Large intestine (tissue), 3 donors: ENCODE results near the gene CCDC6. TPM values are rescaled to one million over a fixed set of nuclear protein-coding genes. Genes with fewer than 3 reads are reported as not detected.

Experiments
- DNase-seq, 2 donors: peaks; one replicate each; pipeline versions ENCODE4 v3.0.0 to v3.0.0-alpha.2; 2013
- H3K27ac ChIP-seq: one replicate; pipeline ENCODE4 v1.5.1; 2013; ENCODE audit warnings: low read length
- H3K27me3 ChIP-seq: 2 replicates; pipeline ENCODE4 v1.6.1; 2013; ENCODE audit warnings: low read length; ENCODE audit not compliant: control insufficient read depth, insufficient read depth
- H3K36me3 ChIP-seq: 2 replicates; pipeline ENCODE4 v1.6.1; 2013; ENCODE audit warnings: low read length; ENCODE audit not compliant: control insufficient read depth, insufficient read depth
- H3K4me1 ChIP-seq: one replicate; pipeline ENCODE4 v1.6.1; 2013; ENCODE audit warnings: low read length; ENCODE audit not compliant: control insufficient read depth, insufficient read depth
- H3K4me3 ChIP-seq: one replicate; pipeline ENCODE4 v1.5.1; 2013; ENCODE audit warnings: low read length
- H3K9me3 ChIP-seq: one replicate; pipeline ENCODE4 v1.6.1; 2013; ENCODE audit warnings: mild to moderate bottlenecking, low read depth, low read length, moderate library complexity; ENCODE audit not compliant: control insufficient read depth
- WGBS: methylation state at CpG from one replicate; pipeline ENCODE4 v1.1.5; 2013; ENCODE audit warnings: low lambda C conversion rate; ENCODE audit not compliant: insufficient coverage; 5-methylcytosine and 5-hydroxymethylcytosine counted together
- polyA plus RNA-seq: library from polyadenylated mRNA; unstranded; fragments of 120-200 nt; gene quantifications from one replicate; pipeline ENCODE4 v1.2.1, GENCODE V29; 2013

CCDC6 gene
- polyA plus RNA-seq, 1 donor: 41.2 TPM

- 100% methylated on average over 2 of the region's 6 CpGs for WGBS
- Histone ChIP-seq H3K9me3 (no peaks in the 10 kb centered on the region), H3K36me3 (no peaks in the 10 kb centered on the region), H3K4me1 (peaks cover 76% of the 10 kb centered on the region), H3K27me3 (no peaks in the 10 kb centered on the region), H3K27ac (peak overlapping the region; percentile 96), H3K4me3 (no peak overlapping the region)
- no peak for DNase-seq
Measured at GRCh38 chr10:59898125-59898835, 8.1 kb downstream of the CCDC6 start.

- Histone ChIP-seq H3K36me3 (no peaks in the 10 kb centered on the region), H3K9me3 (no peaks in the 10 kb centered on the region), H3K4me1 (peaks cover 77% of the 10 kb centered on the region), H3K27me3 (no peaks in the 10 kb centered on the region), H3K27ac (peak overlapping the region; percentile 88), H3K4me3 (no peak overlapping the region)
- DNase-seq: no peak
- WGBS: no CpG with 5 or more reads among the region's 1 CpG
Measured at GRCh38 chr10:59896191-59896590, 10.2 kb downstream of the CCDC6 start.

GRCh38 chr10:59895629-59896116 is 10.7 kb downstream of the CCDC6 start:
- DNase-seq: peak in 1 of 2 donors; percentile 77
- Histone ChIP-seq H3K27me3 (no peaks in the 10 kb centered on the region), H3K9me3 (no peaks in the 10 kb centered on the region), H3K27ac (peak overlapping the region; percentile 88), H3K4me3 (no peak overlapping the region), H3K4me1 (peaks cover 72% of the 10 kb centered on the region), H3K36me3 (no peaks in the 10 kb centered on the region)
- 40% methylated on average over 2 of the region's 10 CpGs for WGBS

- Histone ChIP-seq H3K4me3 (no peak overlapping the region), H3K27ac (peak overlapping the region; percentile 30), H3K4me1 (peaks cover 56% of the 10 kb centered on the region), H3K9me3 (no peaks in the 10 kb centered on the region), H3K27me3 (no peaks in the 10 kb centered on the region), H3K36me3 (peaks cover 12% of the 10 kb centered on the region)
- no peak for DNase-seq
- 60% methylated on average over 1 of the region's 4 CpGs for WGBS
Measured at GRCh38 chr10:59894114-59894513, 12.2 kb downstream of the CCDC6 start.

- H3K4me3 ChIP-seq: no peak overlapping the region
- H3K27ac ChIP-seq: peak overlapping the region; percentile 56
- no peaks in the 10 kb centered on the region for H3K9me3 ChIP-seq
- peaks cover 44% of the 10 kb centered on the region for H3K4me1 ChIP-seq
- DNase-seq: no peak
- no CpG with 5 or more reads among the region's 3 CpGs for WGBS
- no peaks in the 10 kb centered on the region for H3K27me3 ChIP-seq
- H3K36me3 ChIP-seq: peaks cover 12% of the 10 kb centered on the region
Measured at GRCh38 chr10:59892697-59893096, 13.7 kb downstream of the CCDC6 start.

GRCh38 chr10:59891936-59892335 is 14.4 kb downstream of the CCDC6 start:
- peaks cover 42% of the 10 kb centered on the region for H3K4me1 ChIP-seq

GRCh38 chr10:59891349-59891748 is 15.0 kb downstream of the CCDC6 start:
- H3K4me1 ChIP-seq: peaks cover 37% of the 10 kb centered on the region
- no peak overlapping the region for H3K4me3 ChIP-seq
- WGBS: 67% methylated on average over 1 of the region's 3 CpGs
- H3K27ac ChIP-seq: peak overlapping the region; percentile 56
- no peaks in the 10 kb centered on the region for H3K9me3 ChIP-seq
- DNase-seq: no peak
- H3K36me3 ChIP-seq: peaks cover 12% of the 10 kb centered on the region
- no peaks in the 10 kb centered on the region for H3K27me3 ChIP-seq

More at GRCh38 chr10:59891936-59892335, 14.4 kb downstream of the CCDC6 start:
- peaks cover 12% of the 10 kb centered on the region for H3K36me3 ChIP-seq
- H3K27me3 ChIP-seq: no peaks in the 10 kb centered on the region
- WGBS: 50% methylated on average over 1 of the region's 4 CpGs
- peak in 1 of 2 donors; percentile 60 for DNase-seq
- no peaks in the 10 kb centered on the region for H3K9me3 ChIP-seq
- no peak overlapping the region for H3K4me3 ChIP-seq
- peak overlapping the region; percentile 56 for H3K27ac ChIP-seq

- Histone ChIP-seq H3K36me3 (peaks cover 12% of the 10 kb centered on the region), H3K27me3 (no peaks in the 10 kb centered on the region), H3K4me1 (peaks cover 14% of the 10 kb centered on the region), H3K9me3 (no peaks in the 10 kb centered on the region), H3K4me3 (no peak overlapping the region), H3K27ac (no peak overlapping the region)
- DNase-seq: no peak
- WGBS: no CpG with 5 or more reads among the region's 4 CpGs
Measured at GRCh38 chr10:59888781-59889435, 17.4 kb downstream of the CCDC6 start.

- no CpG with 5 or more reads among the region's 6 CpGs for WGBS
- Histone ChIP-seq H3K36me3 (peaks cover 12% of the 10 kb centered on the region), H3K4me1 (peaks cover 12% of the 10 kb centered on the region), H3K27ac (no peak overlapping the region), H3K27me3 (no peaks in the 10 kb centered on the region), H3K9me3 (no peaks in the 10 kb centered on the region), H3K4me3 (no peak overlapping the region)
- no peak for DNase-seq
Measured at GRCh38 chr10:59887972-59888640, 18.2 kb downstream of the CCDC6 start.

- DNase-seq: no peak
- H3K4me1 ChIP-seq: peaks cover 4% of the 10 kb centered on the region
- H3K9me3 ChIP-seq: no peaks in the 10 kb centered on the region
- no peak overlapping the region for H3K4me3 ChIP-seq
- H3K36me3 ChIP-seq: peaks cover 12% of the 10 kb centered on the region
- no CpG with 5 or more reads among the region's 5 CpGs for WGBS
- no peaks in the 10 kb centered on the region for H3K27me3 ChIP-seq
- no peak overlapping the region for H3K27ac ChIP-seq
Measured at GRCh38 chr10:59887006-59887405, 19.4 kb downstream of the CCDC6 start.
